GM21619 (cell line): Measurements from ENCODE around the gene SRD5A1.
"Not testable (repeated sequence)": the region's sequence is repeated elsewhere in the genome, so short reads cannot be mapped to it uniquely, and the experiment has no call there.

Experiments used
- ATAC-seq: cut with Tn5 transposase; IDR thresholded peaks from one replicate; pipeline ENCODE4 v1.9.1; 2021; ENCODE audit not compliant: unreplicated experiment

SRD5A1 gene

DNA sequence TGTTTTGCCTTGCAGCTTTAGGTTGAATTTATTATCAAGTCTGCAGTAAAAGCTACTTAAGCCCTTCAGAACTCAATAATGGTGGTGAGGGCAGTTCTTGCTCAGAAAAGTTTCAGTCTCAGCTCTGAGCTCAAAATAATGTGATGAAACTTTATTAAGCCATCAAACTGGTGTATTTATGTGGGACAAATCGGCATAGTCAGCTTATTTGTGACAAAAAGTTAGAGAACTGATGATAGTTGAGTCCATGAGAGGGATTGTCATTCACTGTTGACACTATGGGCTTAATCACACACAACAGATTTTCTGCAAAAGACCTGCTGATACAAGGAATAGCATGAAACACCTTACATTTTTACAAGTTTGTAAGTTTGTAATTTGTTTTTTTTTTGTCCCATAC lies 9.4 kb downstream of the SRD5A1 start:
- ATAC-seq: no peak

GRCh38 chr5:6644794-6645241 lies 11.6 kb downstream of the SRD5A1 start:
- no peak for ATAC-seq

- ATAC-seq: not testable (repeated sequence)
Measured at GRCh38 chr5:6645571-6646362, 12.5 kb downstream of the SRD5A1 start.

DNA sequence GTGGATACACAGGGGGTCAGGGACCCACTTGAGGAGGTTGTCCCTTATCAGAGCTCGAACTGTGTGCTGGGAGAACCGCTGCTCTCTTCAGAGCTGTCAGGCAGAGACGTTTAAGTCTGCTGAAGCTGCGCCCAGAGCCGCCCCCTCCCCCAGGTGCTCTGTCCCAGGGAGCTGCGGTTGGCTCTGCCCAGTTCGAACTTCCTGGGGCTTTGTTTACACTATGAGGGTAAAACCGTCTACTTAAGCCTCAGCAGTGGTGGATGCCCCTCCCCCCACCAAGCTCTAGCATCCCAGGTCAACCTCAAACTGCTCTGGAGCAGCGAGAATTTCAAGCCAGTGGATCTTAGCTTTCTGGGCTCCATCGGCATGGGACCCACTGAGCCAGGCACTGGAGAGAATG lies 15.9 kb downstream of the SRD5A1 start:
- no peak for ATAC-seq

DNA sequence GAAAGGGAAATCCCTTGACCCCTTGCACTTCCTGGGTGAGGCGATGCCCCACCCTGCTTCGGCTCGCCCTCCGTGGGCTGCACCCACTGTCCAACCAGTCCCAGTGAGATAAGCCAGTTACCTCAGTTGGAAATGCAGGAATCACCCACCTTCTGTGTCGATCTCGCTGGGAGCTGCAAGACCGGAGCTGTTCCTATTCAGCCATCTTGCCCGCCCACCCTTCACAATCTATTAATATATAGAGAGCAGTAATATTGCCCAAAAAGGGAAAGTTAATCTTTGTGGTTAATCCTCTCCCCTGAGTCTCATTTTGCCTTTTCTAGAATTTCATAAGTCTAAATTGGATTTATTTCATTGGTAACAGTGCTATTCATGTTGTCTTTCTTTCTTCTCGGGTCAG lies 16.4 kb downstream of the SRD5A1 start:
- no peak for ATAC-seq

GRCh38 chr5:6652025-6652424 lies 18.8 kb downstream of the SRD5A1 start:
- peak; percentile 92 for ATAC-seq

GRCh38 chr5:6655432-6655831 lies 22.2 kb downstream of the SRD5A1 start:
- ATAC-seq: no peak

DNA sequence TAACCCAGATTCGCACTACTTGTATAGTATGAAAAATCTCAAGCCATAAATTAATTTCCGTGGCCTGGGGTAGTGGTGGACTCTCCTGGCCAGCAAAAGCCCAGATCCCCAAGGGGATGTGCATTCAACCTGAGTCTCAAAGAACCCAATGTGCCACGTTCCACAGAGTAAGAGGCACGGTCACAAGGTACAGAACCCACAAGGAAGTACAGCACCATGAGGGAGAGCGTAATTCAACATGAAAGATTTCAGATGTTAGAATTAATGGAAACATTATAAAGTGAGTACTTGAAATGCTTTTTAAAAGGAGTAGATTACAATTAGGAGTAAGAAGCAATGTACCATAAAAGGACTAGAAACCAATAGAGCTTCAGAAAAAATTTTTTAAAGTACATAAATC lies 23.4 kb downstream of the SRD5A1 start:
- ATAC-seq: no peak

- peak; percentile 88 for ATAC-seq
Measured at GRCh38 chr5:6659941-6660684, 26.9 kb downstream of the SRD5A1 start.

DNA sequence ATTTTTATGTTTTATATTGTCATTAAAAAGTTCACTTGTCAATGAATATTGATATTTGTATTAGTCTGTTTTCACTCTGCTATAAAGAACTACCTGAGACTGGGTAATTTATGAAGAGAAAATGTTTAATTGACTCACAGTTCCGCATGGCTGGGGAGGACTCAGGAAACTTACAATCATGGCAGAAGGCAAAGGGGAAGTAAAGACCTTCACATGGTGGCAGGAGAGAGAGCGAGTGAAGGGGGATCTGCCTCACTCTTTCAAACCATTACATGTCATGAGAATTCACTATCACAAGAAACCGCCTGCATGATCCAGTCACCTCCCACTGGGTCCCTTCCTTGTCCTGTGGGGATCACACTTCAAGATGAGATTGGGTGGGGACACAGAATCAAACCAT lies 27.4 kb downstream of the SRD5A1 start:
- ATAC-seq: peak; percentile 39

GRCh38 chr5:6666762-6667161 lies 33.5 kb downstream of the SRD5A1 start:
- ATAC-seq: no peak

GRCh38 chr5:6667648-6668047 lies 34.4 kb downstream of the SRD5A1 start:
- no peak for ATAC-seq

DNA sequence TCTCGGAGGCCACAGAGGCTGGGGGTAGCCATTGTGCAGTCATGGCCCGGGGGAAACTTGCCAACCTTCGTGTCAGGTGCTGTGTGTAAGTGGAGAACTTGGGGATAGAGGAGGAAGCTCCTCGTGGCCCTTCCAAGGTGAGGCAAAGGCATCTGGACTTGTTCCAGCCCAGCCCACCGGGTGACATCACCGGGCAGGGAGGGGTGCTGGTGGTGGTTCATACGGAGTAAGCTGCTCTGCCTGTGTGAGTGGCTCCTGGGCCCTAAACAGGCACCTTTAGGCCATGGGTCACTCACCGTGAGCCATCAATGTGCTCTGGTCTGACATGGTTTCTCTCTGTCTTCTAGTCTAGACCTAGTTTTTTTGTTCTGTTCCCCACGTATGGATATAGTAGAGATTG lies 35.5 kb downstream of the SRD5A1 start:
- not testable (repeated sequence) for ATAC-seq

- no peak for ATAC-seq
Measured at GRCh38 chr5:6673031-6673430, 39.8 kb downstream of the SRD5A1 start.

DNA sequence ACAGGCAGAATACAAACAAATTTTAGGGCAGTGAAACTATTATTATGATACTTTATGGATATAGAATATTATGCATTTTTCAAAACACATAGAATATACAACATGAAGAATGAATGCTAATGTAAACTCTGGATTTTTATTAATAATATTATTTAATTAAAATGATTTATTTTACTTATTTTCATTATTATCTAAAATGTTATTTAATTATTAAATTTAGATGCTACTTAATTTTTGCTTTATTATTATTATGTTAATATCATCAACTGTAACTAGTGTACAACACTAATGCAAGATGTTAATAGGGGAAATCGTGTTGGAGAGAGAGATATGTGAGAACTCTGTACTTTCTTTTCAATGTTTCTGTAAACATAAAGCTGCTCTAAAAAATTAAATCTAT lies 40.7 kb downstream of the SRD5A1 start:
- ATAC-seq: no peak

- ATAC-seq: no peak
Measured at GRCh38 chr5:6674421-6674820, 41.2 kb downstream of the SRD5A1 start.

- no peak for ATAC-seq
Measured at GRCh38 chr5:6674886-6675285, 41.6 kb downstream of the SRD5A1 start.

GRCh38 chr5:6675784-6676491 lies 42.7 kb downstream of the SRD5A1 start:
- no peak for ATAC-seq

GRCh38 chr5:6676702-6677101 lies 43.5 kb downstream of the SRD5A1 start:
- ATAC-seq: no peak

GRCh38 chr5:6678385-6678784 lies 45.1 kb downstream of the SRD5A1 start:
- no peak for ATAC-seq

DNA sequence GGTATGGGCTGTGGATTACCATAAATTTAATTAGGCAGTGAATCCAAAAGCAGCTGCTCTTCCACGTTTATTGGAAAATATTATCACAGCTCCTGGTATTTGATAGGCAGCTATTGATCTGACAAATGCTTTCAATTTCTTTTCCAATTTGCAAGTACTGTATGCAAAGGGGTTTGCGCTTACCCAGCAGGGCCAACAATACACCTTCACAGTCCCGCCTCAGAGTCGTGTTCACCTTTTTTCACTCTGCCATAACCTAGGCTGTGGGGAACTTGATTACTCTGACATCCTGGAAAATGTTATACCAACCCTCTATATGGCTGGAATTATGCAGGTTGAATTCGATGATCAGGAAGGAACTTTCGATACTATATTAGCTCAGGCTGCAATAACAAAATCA lies 47.7 kb downstream of the SRD5A1 start:
- ATAC-seq: no peak

DNA sequence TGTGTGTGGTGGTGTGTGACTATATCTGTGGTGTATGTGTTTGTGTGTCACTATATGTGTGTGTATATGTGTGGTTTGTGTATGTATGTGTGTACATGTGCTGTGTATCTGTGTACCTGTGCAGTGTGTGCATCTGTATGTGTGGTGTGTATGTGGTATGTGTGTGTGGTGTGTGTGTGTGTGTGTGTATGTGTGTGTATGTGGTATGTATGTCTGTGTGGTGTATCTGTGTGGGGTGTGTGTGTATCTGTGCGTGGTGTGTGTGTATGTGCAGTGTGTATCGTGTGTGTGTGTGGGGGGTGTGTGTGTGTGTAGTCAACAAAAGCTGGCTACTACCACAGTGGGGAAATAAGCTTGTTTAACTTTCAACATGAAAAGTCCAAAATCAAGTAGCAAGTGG lies 48.4 kb downstream of the SRD5A1 start:
- ATAC-seq: no peak
